NCI-H146 (cell line): ENCODE results near the gene NDUFS3.
A peak's percentile ranks its signal among the peaks of the same experiment; 100 is the strongest.

ENCODE experiments used
- DNase-seq: peaks from one replicate; lab custom pipeline; 2025; lab: John Stamatoyannopoulos, UW

NDUFS3 gene

GRCh38 chr11:47589977-47590861 lies 11.3 kb downstream of the NDUFS3 start:
- no peak for DNase-seq

GRCh38 chr11:47591764-47592163 lies 12.9 kb downstream of the NDUFS3 start:
- no peak for DNase-seq

GRCh38 chr11:47592251-47592650 lies 13.4 kb downstream of the NDUFS3 start:
- no peak for DNase-seq

GRCh38 chr11:47592970-47593369 lies 14.1 kb downstream of the NDUFS3 start:
- DNase-seq, result no peak

- DNase-seq, result no peak
Observed at GRCh38 chr11:47593492-47593933, 14.6 kb downstream of the NDUFS3 start.

GRCh38 chr11:47593934-47594855 lies 15.3 kb downstream of the NDUFS3 start, which contains the start of gene C1QTNF4:
Gene C1QTNF4 (minus strand): TSS chr11:47594411. CDS start chr11:47590810, 3,601 bp downstream.
- DNase-seq, result peak; percentile 41

GRCh38 chr11:47595029-47595428 lies 16.2 kb downstream of the NDUFS3 start:
- no peak for DNase-seq

GRCh38 chr11:47595967-47596366 lies 17.1 kb downstream of the NDUFS3 start:
- no peak for DNase-seq

- no peak for DNase-seq
Observed at GRCh38 chr11:47599902-47600301, 21.0 kb downstream of the NDUFS3 start.

- DNase-seq, result no peak
Observed at GRCh38 chr11:47603295-47603694, 24.4 kb downstream of the NDUFS3 start.

GRCh38 chr11:47605921-47606320 lies 27.0 kb downstream of the NDUFS3 start:
- DNase-seq, result no peak

GRCh38 chr11:47606731-47607130 lies 27.9 kb downstream of the NDUFS3 start:
- no peak for DNase-seq

- no peak for DNase-seq
Observed at GRCh38 chr11:47607380-47607779, 28.5 kb downstream of the NDUFS3 start.

- no peak for DNase-seq
Observed at GRCh38 chr11:47609675-47610074, 30.8 kb downstream of the NDUFS3 start.

GRCh38 chr11:47611348-47611794 lies 32.5 kb downstream of the NDUFS3 start:
- DNase-seq, result no peak

- no peak for DNase-seq
Observed at GRCh38 chr11:47615249-47615648, 36.4 kb downstream of the NDUFS3 start.

- DNase-seq, result peak; percentile 9
Observed at GRCh38 chr11:47616726-47617416, 38.0 kb downstream of the NDUFS3 start.

GRCh38 chr11:47617417-47617809 lies 38.5 kb downstream of the NDUFS3 start:
- no peak for DNase-seq

GRCh38 chr11:47620836-47621378 lies 42.0 kb downstream of the NDUFS3 start:
- DNase-seq, result no peak

- no peak for DNase-seq
Observed at GRCh38 chr11:47626234-47626633, 47.4 kb downstream of the NDUFS3 start.

- no peak for DNase-seq
Observed at GRCh38 chr11:47628026-47628425, 49.2 kb downstream of the NDUFS3 start.

GRCh38 chr11:47631473-47631872 lies 52.6 kb downstream of the NDUFS3 start:
- DNase-seq, result no peak
